HCT116 (cell line): ENCODE results near the gene FURIN. TPM values are rescaled to one million over a fixed set of nuclear protein-coding genes. Genes with fewer than 3 reads are reported as not detected.

Experiments used
- ATAC-seq: fragments of 200-7000 bp; cut with Tn5 transposase; 2 replicates; pipeline ENCODE4 v1.9.1; 2020; ENCODE audit warnings: mild to moderate bottlenecking, moderate library complexity
- BruUV-seq: library from RNA; stranded (reverse); fragments of 400-500 nt; replicated peaks from 2 replicates; lab custom pipeline; 2021; lab: Mats Ljungman, UMichigan
- CTCF ChIA-PET: fragments of 300-600 bp; sonication (Branson Sonifier 250); formaldehyde crosslinking; loops from one replicate; lab custom pipeline; 2021; ENCODE audit warnings: antibody characterized with exemption; lab: Charles Lee
- POLR2A ChIA-PET: fragments of 300-600, 350-600 bp; sonication (Branson Sonifier 250); formaldehyde crosslinking; loops from one replicate; lab custom pipeline; 2021; ENCODE audit warnings: antibody characterized with exemption; lab: Charles Lee
- RAD21 ChIA-PET, 2 experiments: fragments of 300-600 bp; sonication (Branson Sonifier 250); formaldehyde crosslinking; loops; one replicate each; lab custom pipeline; 2023; ENCODE audit warnings: low total read pairs in 2 of 2; ENCODE audit not compliant: uncharacterized antibody in 2 of 2, unreplicated experiment in 2 of 2, low non-redundant PET in 1 of 2; lab: Charles Lee
- DNase-seq: peaks from one replicate; pipeline ENCODE4 v3.0.0-alpha.2; 2010; ENCODE audit warnings: low read depth, low spot score
- H2AFZ ChIP-seq: fragments of 200-600 bp; shearing (Covaris generic), sonication (generic); 2 replicates; pipeline ENCODE4 v1.6.1; 2017; ENCODE audit warnings: low read depth, mixed run types, mixed read lengths, antibody characterized with exemption, low read length; ENCODE audit not compliant: poor library complexity, severe bottlenecking
- H3K27ac ChIP-seq: 2 replicates; pipeline ENCODE4 v1.5.1; 2012; ENCODE audit warnings: low read depth, low read length
- H3K27me3 ChIP-seq: fragments of 200-600 bp; sonication (generic); 2 replicates; pipeline ENCODE4 v1.6.1; 2016; ENCODE audit warnings: mixed run types, low read length, mixed read lengths; ENCODE audit not compliant: insufficient read depth
- H3K36me3 ChIP-seq, 2 experiments: fragments of 200-500 bp in 1 of 2; fragments of 200-600 bp in 1 of 2; sonication (Bioruptor generic) in 1 of 2; sonication (generic) in 1 of 2; 2 replicates each; pipeline versions ENCODE4 v1.5.1 to v1.6.1; 2014 to 2016; ENCODE audit warnings: low read length in 2 of 2, inconsistent platforms in 1 of 2, mixed read lengths in 1 of 2, mixed run types in 1 of 2; ENCODE audit not compliant: insufficient read depth in 2 of 2, control insufficient read depth in 1 of 2
- H3K4me1 ChIP-seq, 2 experiments: fragments of 200-600 bp in 1 of 2; sonication (generic) in 1 of 2; 2 replicates each; pipeline versions ENCODE4 v1.5.1 to v1.6.1; 2012 to 2017; ENCODE audit warnings: low read length in 2 of 2, inconsistent platforms in 1 of 2, mild to moderate bottlenecking in 1 of 2, mixed read lengths in 1 of 2, mixed run types in 1 of 2, moderate library complexity in 1 of 2; ENCODE audit not compliant: insufficient read depth in 2 of 2, control insufficient read depth in 1 of 2
- H3K4me2 ChIP-seq: fragments of 200-600 bp; sonication (generic); 2 replicates; pipeline ENCODE4 v1.6.1; 2017; ENCODE audit warnings: mixed run types, low read length, mixed read lengths
- H3K4me3 ChIP-seq, 2 experiments: fragments of 200-600 bp in 1 of 2; sonication (generic) in 1 of 2; replicated peaks in 1 of 2; 2 replicates each; pipeline ENCODE4 v1.5.1; 2011 to 2016; ENCODE audit warnings: low read length in 2 of 2, control low read depth in 1 of 2, low read depth in 1 of 2, mild to moderate bottlenecking in 1 of 2, mixed read lengths in 1 of 2, mixed run types in 1 of 2
- H3K79me2 ChIP-seq: fragments of 200-600 bp; sonication (generic); 2 replicates; pipeline ENCODE4 v1.6.1; 2017; ENCODE audit warnings: mild to moderate bottlenecking, mixed run types, low read length, moderate library complexity, mixed read lengths; ENCODE audit not compliant: insufficient read depth
- H3K9ac ChIP-seq: fragments of 200-600 bp; sonication (generic); 2 replicates; pipeline ENCODE4 v1.6.1; 2016; ENCODE audit warnings: low read length, mixed read lengths
- H3K9me2 ChIP-seq: fragments of 200-600 bp; sonication (generic), shearing (Covaris generic); 2 replicates; pipeline ENCODE4 v1.6.1; 2017; ENCODE audit warnings: mixed run types, mild to moderate bottlenecking, moderate library complexity; ENCODE audit not compliant: insufficient read depth
- H3K9me3 ChIP-seq, 2 experiments: fragments of 200-500 bp in 1 of 2; fragments of 200-600 bp in 1 of 2; sonication (Bioruptor generic) in 1 of 2; sonication (generic) in 1 of 2; 2 replicates each; pipeline ENCODE4 v1.6.1; 2014 to 2017; ENCODE audit warnings: low read length in 2 of 2, mixed read lengths in 2 of 2, inconsistent platforms in 1 of 2, low read depth in 1 of 2, mild to moderate bottlenecking in 1 of 2, mixed run types in 1 of 2, moderate library complexity in 1 of 2; ENCODE audit not compliant: control insufficient read depth in 1 of 2, insufficient read depth in 1 of 2
- H4K20me1 ChIP-seq: fragments of 200-600 bp; sonication (generic), shearing (Covaris generic); 2 replicates; pipeline ENCODE4 v1.6.1; 2017; ENCODE audit warnings: mixed run types, mild to moderate bottlenecking, moderate library complexity; ENCODE audit not compliant: insufficient read depth
- ELF1 ChIP-seq: IDR thresholded peaks from 2 replicates; pipeline ENCODE4 v1.6.1; 2012; ENCODE audit warnings: low read depth, borderline replicate concordance
- MAX ChIP-seq: IDR thresholded peaks from 2 replicates; pipeline ENCODE4 v1.6.1; 2012
- RAD21 ChIP-seq: IDR thresholded peaks from 2 replicates; pipeline ENCODE4 v1.6.1; 2012; ENCODE audit warnings: low read depth, mild to moderate bottlenecking
- REST ChIP-seq: IDR thresholded peaks from 2 replicates; pipeline ENCODE4 v1.6.1; 2012; ENCODE audit warnings: low read depth
- TCF7L2 ChIP-seq: IDR thresholded peaks from 2 replicates; pipeline ENCODE4 v1.7.0; 2011; ENCODE audit warnings: borderline replicate concordance, inconsistent platforms; ENCODE audit not compliant: insufficient read depth, insufficient read length; ENCODE audit errors: extremely low read depth
- YY1 ChIP-seq: IDR thresholded peaks from 2 replicates; pipeline ENCODE4 v1.6.1; 2011; ENCODE audit warnings: low read length, low read depth, moderate library complexity, mild to moderate bottlenecking; ENCODE audit not compliant: insufficient replicate concordance; ENCODE audit errors: extremely low read depth
- intact Hi-C: fragments of 100-400 bp; cut with micrococcal nuclease; formaldehyde crosslinking; loops from 2 replicates; pipeline ENCODE4 v1.10.0; 2022
- total RNA-seq: library from RNA; stranded (reverse); gene quantifications from one replicate; pipeline ENCODE4 v1.2.1, GENCODE V29; 2021; ENCODE audit not compliant: unreplicated experiment

FURIN gene
- total RNA-seq, 1 experiment from 2014 or later: 42.0 TPM

DNA sequence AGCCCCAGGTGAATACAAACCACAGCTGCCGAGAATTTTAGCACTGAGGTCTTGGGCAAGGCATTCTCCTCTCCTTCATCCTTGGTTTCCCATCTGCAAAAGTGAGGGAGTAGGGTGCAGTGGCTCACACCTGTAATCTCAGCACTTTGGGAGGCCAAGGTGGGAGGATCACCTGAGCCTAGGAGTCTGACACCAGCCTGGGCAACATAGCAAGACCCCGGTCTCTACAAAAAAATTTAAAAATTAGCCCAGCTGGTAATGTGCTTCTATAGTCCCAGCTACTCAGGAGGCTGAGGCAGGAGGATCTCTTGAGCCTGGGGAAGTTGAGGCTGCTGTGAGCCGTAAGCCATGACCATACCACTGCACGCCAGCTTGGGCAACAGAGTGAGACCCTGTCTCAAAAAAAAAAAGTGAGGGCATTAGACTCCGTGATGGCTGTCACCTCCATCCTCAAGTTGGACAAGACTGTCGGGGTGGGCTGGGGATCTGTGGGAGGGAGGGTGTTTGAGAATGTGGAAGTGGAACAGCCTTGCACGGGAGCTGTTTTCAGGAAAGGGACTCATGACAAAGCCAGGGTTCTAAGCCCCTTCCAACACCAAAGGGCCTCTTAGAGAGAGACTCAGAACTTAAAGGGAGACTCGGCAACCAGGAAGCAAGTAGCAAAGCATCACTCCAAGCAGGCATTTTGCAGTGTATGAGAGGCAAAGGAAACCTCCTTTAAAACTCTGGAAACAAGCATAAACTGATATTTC lies 46.0 kb upstream of the FURIN start:
- POLR2A ChIA-PET: no interaction called here
- TF ChIP-seq YY1: no peak
- TF ChIP-seq ELF1: no peak
- TF ChIP-seq TCF7L2: no peak
- TF ChIP-seq RAD21: no peak
- TF ChIP-seq MAX: no peak
- TF ChIP-seq REST: no peak
- TF ChIP-seq, all 23 proteins: peak for 0
- Histone ChIP-seq H3K4me2 (no peak overlapping the region), H3K79me2 (no peaks in the 10 kb centered on the region), H3K9me3 (no peaks in the 10 kb centered on the region), H3K9me2 (no peaks in the 10 kb centered on the region), H2AFZ (no peak overlapping the region), H3K4me1 (peaks cover 0 to 3% of the 10 kb centered on the region in 2 experiments; a peak in 1 of 4 replicates), H3K36me3 (no peaks in the 10 kb centered on the region), H4K20me1 (no peaks in the 10 kb centered on the region), H3K9ac (no peak overlapping the region), H3K27me3 (no peaks in the 10 kb centered on the region), H3K4me3 (no peak overlapping the region), H3K27ac (no peak overlapping the region)
- DNase-seq (no peak), ATAC-seq (no peak)
- BruUV-seq: no TSS peak
- ChIA-PET RAD21 (no interaction called here), CTCF (no interaction called here)
- intact Hi-C loops: no loop called here
